Tibial artery (tissue), 4 donors: ENCODE data around the gene RASAL2.

Experiments used
- DNase-seq, 2 donors: peaks; one replicate each; pipeline ENCODE4 v3.0.0-alpha.2; 2019
- H3K27ac ChIP-seq, 2 donors: fragments of 200-600 bp; sonication (generic) in 1 of 2; 1 replicate in 1 of 2; 2 replicates in 1 of 2; pipeline ENCODE4 v1.5.1; 2018 to 2019; ENCODE audit warnings: mild to moderate bottlenecking in 1 of 2
- H3K27me3 ChIP-seq, 2 donors: fragments of 200-600 bp; sonication (generic) in 1 of 2; one replicate each; pipeline versions ENCODE4 v1.5.1 to v1.6.0; 2016 to 2019
- H3K36me3 ChIP-seq, 3 donors: fragments of 200-600 bp; sonication (generic) in 2 of 3; one replicate each; pipeline ENCODE4 v1.5.1; 2016 to 2019; ENCODE audit warnings: mild to moderate bottlenecking in 2 of 3
- H3K4me1 ChIP-seq, 4 donors: fragments of 200-600 bp; sonication (generic) in 2 of 4; 1 replicate in 3 of 4; 2 replicates in 1 of 4; pipeline ENCODE4 v1.5.1; 2016 to 2019
- H3K4me3 ChIP-seq, 2 donors: fragments of 200-600 bp; sonication (generic) in 1 of 2; 1 replicate in 1 of 2; 2 replicates in 1 of 2; pipeline ENCODE4 v1.5.1; 2018 to 2019; ENCODE audit warnings: mild to moderate bottlenecking in 2 of 2
- H3K9me3 ChIP-seq, 3 donors: fragments of 200-600 bp; sonication (generic) in 1 of 3; one replicate each; pipeline ENCODE4 v1.5.1; 2016 to 2019
- intact Hi-C: fragments of 100-400 bp; cut with DNase I; formaldehyde crosslinking; loops from one replicate; pipeline ENCODE4 v1.15.0; 2023; ENCODE audit warnings: low total_unique reads
- TF ChIP-seq, protein P1 (sequence below), 2 experiments: fragments of 200-600 bp in 1 of 2; fragments of 450-650 bp in 1 of 2; IDR thresholded peaks; one replicate each; pipeline ENCODE4 v1.5.1; 2017 to 2019; ENCODE audit warnings: antibody characterized with exemption in 2 of 2, mild to moderate bottlenecking in 1 of 2, moderate library complexity in 1 of 2

The RASAL2 gene

DNA sequence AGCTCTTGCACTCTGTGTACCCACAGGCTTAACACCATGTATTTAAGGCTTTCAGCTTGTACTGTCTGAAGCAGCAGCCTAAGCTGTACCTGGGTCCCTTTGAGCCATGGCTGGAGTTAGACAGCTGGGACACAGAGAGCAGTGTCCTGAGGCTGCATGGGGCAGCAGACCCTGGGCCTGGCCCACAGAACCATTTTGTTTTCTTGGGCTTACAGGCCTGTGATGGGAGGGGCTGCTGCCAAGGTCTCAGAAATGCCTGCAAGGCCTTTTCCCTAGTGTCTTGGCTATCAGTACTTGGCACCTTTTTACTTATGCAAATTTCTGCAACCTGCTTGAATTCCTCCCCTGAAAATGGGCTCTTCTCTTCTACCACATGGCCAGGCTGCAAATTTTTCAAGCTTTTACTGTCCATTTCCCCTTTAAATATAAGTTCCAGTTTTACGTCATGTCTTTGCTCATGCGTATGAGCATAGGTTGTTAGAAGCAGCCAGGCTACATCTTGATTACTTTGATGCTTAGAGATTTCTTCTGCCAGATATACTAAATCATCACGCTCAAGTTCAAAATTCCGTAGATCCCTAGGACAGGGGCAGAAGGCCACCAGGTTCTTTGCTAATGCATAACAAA is 259.0 kb downstream of the RASAL2 start:
- no peak overlapping the region for H3K27ac ChIP-seq
- no peaks in the 10 kb centered on the region for H3K27me3 ChIP-seq
- TF ChIP-seq, protein P1, sequence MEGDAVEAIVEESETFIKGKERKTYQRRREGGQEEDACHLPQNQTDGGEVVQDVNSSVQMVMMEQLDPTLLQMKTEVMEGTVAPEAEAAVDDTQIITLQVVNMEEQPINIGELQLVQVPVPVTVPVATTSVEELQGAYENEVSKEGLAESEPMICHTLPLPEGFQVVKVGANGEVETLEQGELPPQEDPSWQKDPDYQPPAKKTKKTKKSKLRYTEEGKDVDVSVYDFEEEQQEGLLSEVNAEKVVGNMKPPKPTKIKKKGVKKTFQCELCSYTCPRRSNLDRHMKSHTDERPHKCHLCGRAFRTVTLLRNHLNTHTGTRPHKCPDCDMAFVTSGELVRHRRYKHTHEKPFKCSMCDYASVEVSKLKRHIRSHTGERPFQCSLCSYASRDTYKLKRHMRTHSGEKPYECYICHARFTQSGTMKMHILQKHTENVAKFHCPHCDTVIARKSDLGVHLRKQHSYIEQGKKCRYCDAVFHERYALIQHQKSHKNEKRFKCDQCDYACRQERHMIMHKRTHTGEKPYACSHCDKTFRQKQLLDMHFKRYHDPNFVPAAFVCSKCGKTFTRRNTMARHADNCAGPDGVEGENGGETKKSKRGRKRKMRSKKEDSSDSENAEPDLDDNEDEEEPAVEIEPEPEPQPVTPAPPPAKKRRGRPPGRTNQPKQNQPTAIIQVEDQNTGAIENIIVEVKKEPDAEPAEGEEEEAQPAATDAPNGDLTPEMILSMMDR (IDR thresholded peaks at IDR 0.05) = no peak
- no peak for DNase-seq
- peaks cover 0 to 5% (median 0%) of the 10 kb centered on the region in 3 donors for H3K9me3 ChIP-seq
- intact Hi-C loops = no loop called here
- H3K4me1 ChIP-seq = peaks cover 0 to 27% (median 3%) of the 10 kb centered on the region in 4 donors
- H3K4me3 ChIP-seq = no peak overlapping the region
- no peaks in the 10 kb centered on the region for H3K36me3 ChIP-seq

- Histone ChIP-seq H3K27ac (no peak overlapping the region), H3K27me3 (no peaks in the 10 kb centered on the region), H3K4me3 (no peak overlapping the region), H3K36me3 (no peaks in the 10 kb centered on the region), H3K9me3 (peaks cover 0 to 5% (median 0%) of the 10 kb centered on the region in 3 donors), H3K4me1 (peaks cover 0 to 27% (median 3%) of the 10 kb centered on the region in 4 donors)
- TF ChIP-seq, protein P1 (IDR thresholded peaks at IDR 0.05) = no peak
- DNase-seq = no peak
- intact Hi-C loops = no loop called here
These were observed 259.6 kb downstream of the RASAL2 start for GRCh38 chr1:178353524-178353923.

- Histone ChIP-seq H3K9me3 (peaks cover 0 to 5% (median 0%) of the 10 kb centered on the region in 3 donors), H3K4me1 (peaks cover 0 to 27% (median 3%) of the 10 kb centered on the region in 4 donors), H3K36me3 (no peaks in the 10 kb centered on the region), H3K27ac (no peak overlapping the region), H3K27me3 (no peaks in the 10 kb centered on the region), H3K4me3 (no peak overlapping the region)
- intact Hi-C loops = no loop called here
- TF ChIP-seq, protein P1 (IDR thresholded peaks at IDR 0.05) = no peak
- DNase-seq = no peak
These were observed 260.9 kb downstream of the RASAL2 start for GRCh38 chr1:178354816-178355215.

- Histone ChIP-seq H3K4me3 (no peak overlapping the region), H3K27ac (no peak overlapping the region), H3K4me1 (peaks cover 0 to 18% (median 3%) of the 10 kb centered on the region in 4 donors), H3K36me3 (no peaks in the 10 kb centered on the region), H3K27me3 (no peaks in the 10 kb centered on the region), H3K9me3 (peaks cover 0 to 5% (median 0%) of the 10 kb centered on the region in 3 donors)
- TF ChIP-seq, protein P1 (IDR thresholded peaks at IDR 0.05) = no peak
- DNase-seq = no peak
- intact Hi-C loops = no loop called here
These were observed 262.4 kb downstream of the RASAL2 start for GRCh38 chr1:178356299-178356698.

- Histone ChIP-seq H3K36me3 (no peaks in the 10 kb centered on the region), H3K9me3 (no peaks in the 10 kb centered on the region), H3K4me3 (no peak overlapping the region), H3K27me3 (no peaks in the 10 kb centered on the region), H3K27ac (no peak overlapping the region), H3K4me1 (peaks cover 0 to 7% (median 0%) of the 10 kb centered on the region in 4 donors)
- intact Hi-C loops = no loop called here
- TF ChIP-seq, protein P1 (IDR thresholded peaks at IDR 0.05) = no peak
- DNase-seq = no peak
These were observed 264.6 kb downstream of the RASAL2 start for GRCh38 chr1:178358456-178358855.
